Thyroid gland (tissue), 4 donors: ENCODE data around the gene TMEM202.

ENCODE experiments used
- CTCF ChIP-seq, 6 experiments: fragments of 200-600 bp in 3 of 6; fragments of 450-650 bp in 3 of 6; sonication (generic) in 3 of 6; IDR thresholded peaks; one replicate each; pipeline ENCODE4 v1.5.1; 2016 to 2019; ENCODE audit warnings: antibody characterized with exemption in 6 of 6, mild to moderate bottlenecking in 2 of 6, inconsistent platforms in 1 of 6, moderate library complexity in 1 of 6
- POLR2A ChIP-seq, 2 donors: fragments of 450-650 bp; IDR thresholded peaks; one replicate each; pipeline ENCODE4 v1.6.1; 2017; ENCODE audit warnings: antibody characterized with exemption in 2 of 2, mild to moderate bottlenecking in 2 of 2, moderate library complexity in 1 of 2

- no peak for TF ChIP-seq CTCF (IDR thresholded peaks at IDR 0.05)
- no peak for TF ChIP-seq POLR2A (IDR thresholded peaks at IDR 0.05)
Measured at GRCh38 chr15:72426753-72427152, 28.6 kb downstream of the TMEM202 start.
